Measurements from ENCODE around the gene THSD4. TPM values are rescaled to one million over a fixed set of nuclear protein-coding genes. Genes with fewer than 3 reads are reported as not detected.

Gene THSD4
- total RNA-seq, 1 donor, result 50.9 TPM

GRCh38 chr15:71221417-71221816, 106.1 kb downstream of the THSD4 start:
- TF ChIP-seq CTCF (IDR thresholded peaks at IDR 0.05; ENCODE audit: insufficient read depth, low read length), result no peak
- no peak for DNase-seq (ENCODE audit: low read depth)
- no peak overlapping the region for H3K4me3 ChIP-seq (ENCODE audit: low read depth, low read length)

- DNase-seq (ENCODE audit: low read depth), result no peak
- H3K4me3 ChIP-seq (ENCODE audit: low read depth, low read length), result no peak overlapping the region
- TF ChIP-seq CTCF (IDR thresholded peaks at IDR 0.05; ENCODE audit: insufficient read depth, low read length), result no peak
These were observed 108.2 kb downstream of the THSD4 start for GRCh38 chr15:71223516-71223915.

- TF ChIP-seq CTCF (IDR thresholded peaks at IDR 0.05; ENCODE audit: insufficient read depth, low read length), result no peak
- peak; percentile 21 for DNase-seq (ENCODE audit: low read depth)
These were observed 108.8 kb downstream of the THSD4 start for GRCh38 chr15:71224024-71224423.

GRCh38 chr15:71225851-71226250, 110.6 kb downstream of the THSD4 start:
- no peak overlapping the region for H3K4me3 ChIP-seq (ENCODE audit: low read depth, low read length)
- no peak for TF ChIP-seq CTCF (IDR thresholded peaks at IDR 0.05; ENCODE audit: insufficient read depth, low read length)
- no peak for DNase-seq (ENCODE audit: low read depth)

More at GRCh38 chr15:71224024-71224423, 108.8 kb downstream of the THSD4 start:
- no peak overlapping the region for H3K4me3 ChIP-seq (ENCODE audit: low read depth, low read length)

GRCh38 chr15:71226536-71227455, 111.5 kb downstream of the THSD4 start:
- TF ChIP-seq CTCF (IDR thresholded peaks at IDR 0.05; ENCODE audit: insufficient read depth, low read length), result peak; percentile 6
- DNase-seq (ENCODE audit: low read depth), result no peak
- H3K4me3 ChIP-seq (ENCODE audit: low read depth, low read length), result no peak overlapping the region

GRCh38 chr15:71228403-71228802, 113.1 kb downstream of the THSD4 start:
- H3K4me3 ChIP-seq (ENCODE audit: low read depth, low read length), result no peak overlapping the region
- TF ChIP-seq CTCF (IDR thresholded peaks at IDR 0.05; ENCODE audit: insufficient read depth, low read length), result no peak
- DNase-seq (ENCODE audit: low read depth), result no peak

Measured in fibroblast of the aortic adventitia (primary cell).